Spinal cord (tissue), 10 donors: Measurements from ENCODE around the gene PKDCC. TPM values are rescaled to one million over a fixed set of nuclear protein-coding genes. Genes with fewer than 3 reads are reported as not detected.

Source experiments
- DNase-seq, 6 donors: peaks; one replicate each; pipeline versions ENCODE4 v3.0.0 to v3.0.0-alpha.2; 2013 to 2015; ENCODE audit warnings: low spot score in 6 of 6, low read depth in 4 of 6
- H3K27ac ChIP-seq: one replicate; pipeline ENCODE4 v1.5.1; 2013; ENCODE audit warnings: low read depth, low read length, control low read depth
- H3K27me3 ChIP-seq: one replicate; pipeline ENCODE4 v1.6.1; 2013; ENCODE audit warnings: low read length; ENCODE audit not compliant: control insufficient read depth, insufficient read depth
- H3K36me3 ChIP-seq: one replicate; pipeline ENCODE4 v1.6.1; 2013; ENCODE audit warnings: low read length; ENCODE audit not compliant: control insufficient read depth, insufficient read depth
- H3K4me1 ChIP-seq: one replicate; pipeline ENCODE4 v1.6.1; 2013; ENCODE audit warnings: low read length; ENCODE audit not compliant: control insufficient read depth, insufficient read depth
- H3K4me3 ChIP-seq: one replicate; pipeline ENCODE4 v1.5.1; 2013; ENCODE audit warnings: low read depth, low read length, control low read depth
- H3K9me3 ChIP-seq: one replicate; pipeline ENCODE4 v1.6.1; 2013; ENCODE audit warnings: low read length; ENCODE audit not compliant: control insufficient read depth, insufficient read depth
- WGBS: methylation state at CpG from one replicate; pipeline ENCODE4 v1.1.5; 2013; ENCODE audit warnings: missing lambda C conversion rate; ENCODE audit not compliant: insufficient coverage; 5-methylcytosine and 5-hydroxymethylcytosine counted together
- polyA plus RNA-seq, 2 donors: library from polyadenylated mRNA; unstranded; fragments of 120-200 nt; gene quantifications; one replicate each; pipeline ENCODE4 v1.2.1, GENCODE V29; 2013; ENCODE audit not compliant: insufficient read length in 2 of 2
- total RNA-seq, 2 donors: library from RNA; depleted of rRNA in 1 of 2; stranded (reverse); fragments of 120-200 nt in 1 of 2; fragments of >200 nt in 1 of 2; gene quantifications; one replicate each; pipeline versions ENCODE4 v1.2.3 to v1.2.4, GENCODE V29; 2013 to 2014
- donor health status: healthy.

The PKDCC gene
- total and polyA plus RNA-seq, 4 donors, result 37.3 to 175 (median 76.7) TPM

DNA sequence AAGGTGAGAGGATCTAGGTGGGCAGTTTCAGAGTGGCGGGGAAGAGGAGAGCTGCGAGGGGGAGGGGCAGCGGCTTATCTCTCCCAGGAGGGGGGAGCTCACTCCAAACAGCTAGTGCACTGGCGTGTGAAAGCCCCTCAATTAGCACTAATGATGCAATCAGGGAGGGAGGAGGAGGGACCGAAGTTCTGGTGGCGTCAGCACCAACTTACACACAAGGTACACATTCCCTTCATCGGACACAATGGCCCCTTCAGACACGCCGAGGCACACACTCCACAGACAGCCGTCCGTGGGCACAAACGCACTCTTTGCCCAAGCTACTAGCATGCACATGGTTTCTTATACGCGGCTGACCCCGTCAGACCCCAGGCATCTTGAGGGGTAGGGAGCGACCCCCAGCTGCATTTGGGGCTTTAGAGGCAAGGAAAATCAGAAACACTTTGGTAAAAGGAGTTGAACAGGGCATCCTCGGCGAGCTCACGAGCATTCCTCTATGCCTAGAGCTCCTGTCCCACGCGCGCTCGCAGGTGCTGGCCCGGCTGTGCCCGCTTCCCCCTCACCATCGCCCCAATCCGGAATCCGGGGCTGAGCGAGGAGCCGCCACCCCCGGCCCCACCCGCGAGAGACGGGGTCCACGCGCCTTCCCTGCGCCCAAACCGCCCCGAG lies 868 bp upstream of the PKDCC start:
- Histone ChIP-seq H3K27me3 (peaks cover 4% of the 10 kb centered on the region), H3K4me1 (peaks cover 54% of the 10 kb centered on the region), H3K4me3 (peak overlapping the region; percentile 74), H3K27ac (peak overlapping the region; percentile 89), H3K9me3 (no peaks in the 10 kb centered on the region), H3K36me3 (no peaks in the 10 kb centered on the region)
- WGBS, result 2% methylated on average over 36 of the region's 39 CpGs
- peak in 2 of 6 donors; percentile 73 to 89 for DNase-seq

DNA sequence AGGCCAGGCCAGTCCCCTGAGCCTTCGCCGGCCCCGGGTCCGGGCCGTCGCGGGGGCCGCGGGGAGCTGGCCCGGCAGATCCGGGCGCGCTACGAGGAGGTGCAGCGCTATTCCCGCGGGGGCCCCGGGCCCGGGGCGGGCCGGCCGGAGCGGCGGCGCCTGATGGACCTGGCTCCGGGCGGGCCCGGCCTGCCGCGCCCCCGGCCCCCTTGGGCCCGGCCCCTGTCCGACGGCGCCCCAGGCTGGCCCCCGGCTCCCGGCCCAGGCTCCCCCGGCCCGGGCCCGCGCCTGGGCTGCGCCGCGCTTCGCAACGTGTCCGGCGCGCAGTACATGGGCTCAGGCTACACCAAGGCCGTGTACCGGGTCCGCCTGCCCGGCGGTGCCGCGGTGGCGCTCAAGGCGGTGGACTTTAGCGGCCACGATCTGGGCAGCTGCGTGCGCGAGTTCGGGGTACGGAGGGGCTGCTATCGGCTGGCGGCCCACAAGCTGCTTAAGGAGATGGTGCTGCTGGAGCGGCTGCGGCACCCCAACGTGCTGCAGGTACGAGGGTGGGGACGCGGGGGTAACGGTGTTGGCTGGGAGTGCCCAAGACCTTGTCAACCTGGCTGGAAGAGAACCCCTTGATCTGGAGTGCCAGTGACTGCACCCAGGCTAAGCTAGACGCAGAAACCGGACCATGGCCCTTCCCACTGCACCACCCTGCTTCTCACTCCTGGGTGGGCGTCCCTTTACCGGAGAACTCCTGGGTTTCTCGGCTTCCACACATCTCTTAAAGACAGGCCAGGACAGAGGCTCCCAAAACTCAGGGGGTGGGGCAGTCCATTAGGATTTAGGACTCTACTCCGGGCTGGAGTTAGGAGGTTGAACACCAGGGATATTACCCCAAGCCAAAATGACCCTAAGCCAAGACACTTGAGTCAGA lies 739 bp downstream of the PKDCC start:
- H3K27ac ChIP-seq, result peak overlapping the region; percentile 79
- peak overlapping the region; percentile 68 for H3K4me3 ChIP-seq
- peaks cover 64% of the 10 kb centered on the region for H3K4me1 ChIP-seq

GRCh38 chr2:42049221-42050009 lies 1.6 kb downstream of the PKDCC start:
- Histone ChIP-seq H3K36me3 (peaks cover 11% of the 10 kb centered on the region), H3K9me3 (no peaks in the 10 kb centered on the region), H3K4me3 (peak overlapping the region; percentile 68), H3K4me1 (peaks cover 72% of the 10 kb centered on the region), H3K27ac (peak overlapping the region; percentile 79), H3K27me3 (peaks cover 2% of the 10 kb centered on the region)
- WGBS, result 72% methylated on average over 9 of the region's 11 CpGs
- no peak for DNase-seq

More for the DNA sequence above, 739 bp downstream of the PKDCC start:
- Histone ChIP-seq H3K27me3 (peaks cover 2% of the 10 kb centered on the region), H3K36me3 (peaks cover 4% of the 10 kb centered on the region), H3K9me3 (no peaks in the 10 kb centered on the region)
- peak in 1 of 6 donors; percentile 45 for DNase-seq
- under 1% methylated on average over 76 of the region's 80 CpGs for WGBS

DNA sequence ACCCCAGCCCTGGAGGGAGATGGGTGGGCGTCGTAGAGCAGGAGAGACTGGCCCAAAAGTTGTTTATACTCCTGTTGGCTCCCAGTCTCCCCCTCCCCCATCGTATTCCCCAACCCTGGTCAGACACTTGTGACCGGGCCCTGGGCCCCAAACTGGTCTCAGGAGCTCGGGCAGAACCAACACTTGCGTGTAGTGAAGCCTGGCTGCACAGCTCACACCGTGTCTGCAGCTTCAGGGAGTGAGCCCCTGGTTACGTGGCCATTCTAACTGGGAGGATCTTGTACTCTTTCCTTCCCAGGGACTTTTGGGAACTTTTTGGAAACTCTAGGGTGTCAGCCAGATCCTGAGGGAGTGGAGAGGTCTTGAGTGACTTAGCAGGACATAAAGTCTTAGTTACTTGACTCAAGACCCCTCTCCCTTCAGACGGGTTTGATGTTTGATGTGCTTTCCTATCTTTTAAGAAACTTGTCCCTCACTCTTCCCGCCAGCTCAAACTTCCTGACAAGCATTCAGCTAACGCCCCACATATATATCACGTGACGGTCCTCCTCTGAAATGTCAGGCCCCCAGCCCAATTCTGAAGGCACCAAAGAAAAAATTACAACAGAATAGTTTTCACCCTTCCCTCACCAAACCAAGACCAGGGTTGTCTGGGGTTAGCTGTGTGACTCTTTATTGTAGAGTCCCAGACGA lies 2.3 kb downstream of the PKDCC start:
- Histone ChIP-seq H3K4me1 (peaks cover 71% of the 10 kb centered on the region), H3K27me3 (peaks cover 2% of the 10 kb centered on the region), H3K4me3 (peak overlapping the region; percentile 68), H3K27ac (peak overlapping the region; percentile 79), H3K9me3 (no peaks in the 10 kb centered on the region), H3K36me3 (peaks cover 18% of the 10 kb centered on the region)
- no peak for DNase-seq
- WGBS, result 50% methylated on average over 10 of the region's 14 CpGs

DNA sequence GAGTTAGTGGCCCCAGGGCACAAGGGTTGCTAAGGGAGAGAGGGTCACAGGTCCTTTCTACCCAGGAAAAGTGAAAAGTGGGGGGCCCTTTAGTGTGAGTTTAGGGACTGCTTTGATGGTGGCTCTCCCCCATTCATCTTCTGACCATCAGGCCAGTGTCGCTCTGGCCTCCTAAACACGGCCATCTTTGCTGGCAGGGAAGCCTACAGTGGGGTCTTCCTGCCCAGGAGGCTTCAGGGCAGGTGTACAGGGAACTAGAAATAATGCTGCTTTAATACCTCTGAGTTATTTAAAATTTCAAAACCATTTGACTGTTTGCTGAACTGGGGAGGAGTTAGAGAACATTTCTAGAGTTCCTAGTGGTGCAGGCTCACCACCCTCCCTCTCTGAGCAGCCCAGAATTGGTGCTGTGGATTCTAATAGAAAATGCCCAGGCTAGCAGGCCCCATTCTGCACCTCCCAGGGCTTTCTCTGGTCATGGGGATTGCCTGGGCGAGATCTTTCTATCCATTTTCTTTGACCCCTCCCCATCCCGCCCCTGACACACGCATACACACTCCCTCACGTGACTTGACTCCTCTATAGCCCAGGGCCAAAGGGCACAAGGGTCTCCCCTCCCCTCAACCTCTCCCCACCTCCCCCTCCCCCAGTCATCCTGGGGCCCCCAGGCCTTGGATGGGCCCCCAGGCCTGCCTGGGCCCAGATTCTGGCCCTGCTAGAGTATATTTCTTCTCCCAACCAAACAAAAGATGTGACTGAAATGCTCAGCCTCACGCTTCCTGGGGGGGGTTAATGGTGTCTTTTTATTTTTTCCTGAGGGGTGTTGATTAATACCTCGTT lies 3.1 kb downstream of the PKDCC start:
- no peak for DNase-seq
- Histone ChIP-seq H3K27ac (peak overlapping the region; percentile 79), H3K27me3 (peaks cover 2% of the 10 kb centered on the region), H3K36me3 (peaks cover 24% of the 10 kb centered on the region), H3K4me3 (peak overlapping the region; percentile 68), H3K4me1 (peaks cover 71% of the 10 kb centered on the region), H3K9me3 (no peaks in the 10 kb centered on the region)
- WGBS, result 62% methylated on average over 4 of the region's 8 CpGs

GRCh38 chr2:42051543-42052235 lies 3.9 kb downstream of the PKDCC start:
- Histone ChIP-seq H3K4me1 (peaks cover 68% of the 10 kb centered on the region), H3K27ac (peak overlapping the region; percentile 52), H3K4me3 (peak overlapping the region; percentile 68), H3K36me3 (peaks cover 24% of the 10 kb centered on the region), H3K9me3 (no peaks in the 10 kb centered on the region), H3K27me3 (peaks cover 2% of the 10 kb centered on the region)
- WGBS, result 76% methylated on average over 3 of the region's 11 CpGs
- DNase-seq, result no peak

DNA sequence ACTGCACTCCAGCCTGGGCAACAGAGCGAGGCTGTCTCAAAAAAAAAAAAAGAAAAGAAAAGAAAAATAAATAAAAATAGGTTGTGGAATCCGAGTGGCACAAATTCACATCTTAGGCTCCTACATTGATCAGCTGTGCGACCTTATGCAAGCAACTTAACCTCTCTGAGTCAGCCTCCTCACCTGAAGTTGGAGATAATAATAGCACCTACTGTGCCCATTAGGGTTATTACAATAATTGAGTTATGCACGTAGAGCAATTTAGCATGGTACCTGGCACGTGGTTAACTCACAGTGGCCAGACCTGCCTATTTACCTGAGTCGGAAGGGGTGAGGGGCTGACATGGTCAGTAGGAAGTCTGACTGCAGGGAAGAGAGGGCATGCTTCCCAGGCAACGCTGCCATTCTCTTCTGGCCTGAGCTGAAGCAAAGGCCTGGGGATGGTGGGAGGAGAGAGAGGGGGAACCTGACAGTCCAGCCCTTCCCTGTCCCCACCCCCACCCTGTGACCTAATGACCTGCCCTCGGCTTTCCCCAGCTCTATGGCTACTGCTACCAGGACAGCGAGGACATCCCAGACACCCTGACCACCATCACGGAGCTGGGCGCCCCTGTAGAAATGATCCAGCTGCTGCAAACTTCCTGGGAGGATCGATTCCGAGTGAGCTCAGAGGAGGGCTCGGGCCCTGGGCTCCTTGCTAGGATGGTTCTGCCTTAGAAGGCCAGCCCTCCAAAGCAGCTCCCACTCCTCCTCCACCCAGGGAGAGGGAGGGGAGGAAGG lies 5.1 kb downstream of the PKDCC start:
- no peak for DNase-seq
- H3K27ac ChIP-seq, result peak overlapping the region; percentile 57
- H3K4me1 ChIP-seq, result peaks cover 61% of the 10 kb centered on the region
- H3K36me3 ChIP-seq, result peaks cover 34% of the 10 kb centered on the region
- peaks cover 2% of the 10 kb centered on the region for H3K27me3 ChIP-seq
- no peaks in the 10 kb centered on the region for H3K9me3 ChIP-seq
- 40% methylated on average over 5 of the region's 14 CpGs for WGBS
- no peak overlapping the region for H3K4me3 ChIP-seq

DNA sequence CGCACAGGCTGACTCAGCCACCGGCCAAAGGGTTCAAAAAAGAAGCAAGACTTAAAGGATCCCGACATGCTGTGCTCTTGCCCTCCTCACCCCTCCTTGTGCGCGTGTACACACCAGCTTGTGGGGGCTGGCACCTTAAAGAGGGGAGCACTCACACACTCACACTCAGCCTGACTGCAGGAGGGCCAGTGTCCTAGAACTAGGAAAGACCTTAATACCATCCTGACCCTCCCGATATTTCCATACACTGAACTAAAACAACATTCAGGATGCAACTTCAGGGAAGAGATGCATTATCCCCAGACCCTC lies 5.6 kb downstream of the PKDCC start:
- H3K4me3 ChIP-seq, result no peak overlapping the region

More for the DNA sequence above, 5.6 kb downstream of the PKDCC start:
- H3K27ac ChIP-seq, result peak overlapping the region; percentile 57
- H3K27me3 ChIP-seq, result peaks cover 2% of the 10 kb centered on the region
- H3K4me1 ChIP-seq, result peaks cover 60% of the 10 kb centered on the region
- peaks cover 37% of the 10 kb centered on the region for H3K36me3 ChIP-seq
- DNase-seq, result no peak
- WGBS, result 61% methylated on average over 4 of the region's 6 CpGs
- no peaks in the 10 kb centered on the region for H3K9me3 ChIP-seq
